Gastroesophageal sphincter (tissue), 4 donors: ENCODE data around the gene ANKS4B. TPM values are rescaled to one million over a fixed set of nuclear protein-coding genes. Genes with fewer than 3 reads are reported as not detected.
"Not testable (repeated sequence)": the region's sequence is repeated elsewhere in the genome, so short reads cannot be mapped to it uniquely, and the experiment has no call there.

Experiments
- ATAC-seq: fragments of 150-250 bp; one replicate; pipeline ENCODE4 v1.9.1; 2016; ENCODE audit warnings: mild to moderate bottlenecking, moderate library complexity
- H3K27ac ChIP-seq, 4 donors: fragments of 200-600 bp; sonication (generic) in 3 of 4; 1 replicate in 3 of 4; 2 replicates in 1 of 4; pipeline ENCODE4 v1.5.1; 2016 to 2019
- H3K27me3 ChIP-seq: fragments of 200-600 bp; sonication (generic); one replicate; pipeline ENCODE4 v1.5.1; 2019
- H3K36me3 ChIP-seq, 2 donors: fragments of 200-600 bp; sonication (generic); one replicate each; pipeline ENCODE4 v1.5.1; 2019; ENCODE audit warnings: control low read depth in 1 of 2
- H3K4me1 ChIP-seq, 3 donors: fragments of 200-600 bp; sonication (generic); 1 replicate in 2 of 3; 2 replicates in 1 of 3; pipeline ENCODE4 v1.5.1; 2016 to 2019; ENCODE audit warnings: control low read depth in 2 of 3
- H3K4me3 ChIP-seq, 2 donors: fragments of 200-600 bp; sonication (generic); one replicate each; pipeline ENCODE4 v1.5.1; 2019; ENCODE audit warnings: mild to moderate bottlenecking in 1 of 2, moderate library complexity in 1 of 2
- H3K9me3 ChIP-seq, 3 donors: fragments of 200-600 bp; sonication (generic); one replicate each; pipeline ENCODE4 v1.5.1; 2017 to 2019; ENCODE audit warnings: control low read depth in 2 of 3
- CTCF ChIP-seq, 4 experiments: fragments of 200-600 bp in 2 of 4; fragments of 450-650 bp in 2 of 4; sonication (generic) in 1 of 4; IDR thresholded peaks; one replicate each; pipeline ENCODE4 v1.5.1; 2017 to 2019; ENCODE audit warnings: antibody characterized with exemption in 4 of 4, mild to moderate bottlenecking in 2 of 4, moderate library complexity in 2 of 4
- EP300 ChIP-seq: sonication (generic); formaldehyde crosslinking; IDR thresholded peaks from one replicate; pipeline ENCODE4 v1.6.1; 2017; ENCODE audit warnings: antibody characterized with exemption, mild to moderate bottlenecking
- POLR2A ChIP-seq, 2 donors: fragments of 450-650 bp; IDR thresholded peaks; one replicate each; pipeline ENCODE4 v1.6.1; 2017; ENCODE audit warnings: antibody characterized with exemption in 2 of 2, mild to moderate bottlenecking in 2 of 2, moderate library complexity in 1 of 2
- POLR2AphosphoS5 ChIP-seq: sonication (generic); formaldehyde crosslinking; IDR thresholded peaks from one replicate; pipeline ENCODE4 v1.6.1; 2017; ENCODE audit warnings: antibody characterized with exemption
- WGBS, 2 donors: methylation state at CpG; one replicate each; pipeline ENCODE4 v1.1.5; 2018; ENCODE audit warnings: low coverage in 1 of 2; 5-methylcytosine and 5-hydroxymethylcytosine counted together
- total RNA-seq, 4 donors: library from RNA; depleted of rRNA; stranded (reverse); fragments of >200 nt; gene quantifications; one replicate each; pipeline ENCODE4 v1.1.0, GENCODE V29; 2016

ANKS4B gene
- total RNA-seq, 4 donors from 2014 or later: not detected

GRCh38 chr16:21194771-21195301 lies 38.7 kb upstream of the ANKS4B start:
- no peaks in the 10 kb centered on the region for H3K9me3 ChIP-seq
- H3K36me3 ChIP-seq: no peaks in the 10 kb centered on the region
- no peak overlapping the region for H3K4me3 ChIP-seq
- WGBS, 2 donors: 40 to 43% methylated on average over 4 to 5 of the region's 6 CpGs
- H3K4me1 ChIP-seq: no peaks in the 10 kb centered on the region
- TF ChIP-seq POLR2A (IDR thresholded peaks at IDR 0.05) (no peak), CTCF (IDR thresholded peaks at IDR 0.05) (no peak), POLR2AphosphoS5 (no peak), EP300 (no peak)
- no peak for ATAC-seq
- peaks cover 5% of the 10 kb centered on the region for H3K27me3 ChIP-seq
- no peak overlapping the region for H3K27ac ChIP-seq

GRCh38 chr16:21195330-21195729 lies 38.2 kb upstream of the ANKS4B start:
- H3K27me3 ChIP-seq, H3K36me3 ChIP-seq, H3K27ac ChIP-seq, ATAC-seq, H3K4me1 ChIP-seq, H3K9me3 ChIP-seq, H3K4me3 ChIP-seq: not testable (repeated sequence)
- WGBS, 2 donors: 90 to 100% methylated on average over 2 to 4 of the region's 8 CpGs

- ATAC-seq: no peak
- 80% methylated on average over 1 of the region's 1 CpG; no CpG with 5 or more reads in 1 of the 2 donors for WGBS, 2 donors
Observed at GRCh38 chr16:21197112-21197511, 36.4 kb upstream of the ANKS4B start.

GRCh38 chr16:21197621-21198020 lies 35.9 kb upstream of the ANKS4B start:
- H3K27ac ChIP-seq: no peak overlapping the region
- ATAC-seq: no peak
- no peak overlapping the region for H3K4me3 ChIP-seq
- TF ChIP-seq POLR2A (IDR thresholded peaks at IDR 0.05) (no peak), POLR2AphosphoS5 (no peak), CTCF (IDR thresholded peaks at IDR 0.05) (no peak), EP300 (no peak)
- H3K9me3 ChIP-seq: no peaks in the 10 kb centered on the region
- H3K27me3 ChIP-seq: peaks cover 14% of the 10 kb centered on the region
- H3K4me1 ChIP-seq: no peaks in the 10 kb centered on the region
- WGBS, 2 donors: 60% methylated on average over 2 to 3 of the region's 3 CpGs
- no peaks in the 10 kb centered on the region for H3K36me3 ChIP-seq

More at GRCh38 chr16:21197112-21197511, 36.4 kb upstream of the ANKS4B start:
- Histone ChIP-seq H3K4me1 (no peaks in the 10 kb centered on the region), H3K9me3 (no peaks in the 10 kb centered on the region), H3K36me3 (no peaks in the 10 kb centered on the region), H3K27me3 (peaks cover 14% of the 10 kb centered on the region), H3K27ac (no peak overlapping the region), H3K4me3 (no peak overlapping the region)
- no peak for TF ChIP-seq CTCF (IDR thresholded peaks at IDR 0.05)
- no peak for TF ChIP-seq EP300
- no peak for TF ChIP-seq POLR2A (IDR thresholded peaks at IDR 0.05)
- no peak for TF ChIP-seq POLR2AphosphoS5

GRCh38 chr16:21199607-21200218 lies 33.8 kb upstream of the ANKS4B start:
- H3K9me3 ChIP-seq: no peaks in the 10 kb centered on the region
- TF ChIP-seq POLR2AphosphoS5 (no peak), CTCF (IDR thresholded peaks at IDR 0.05) (no peak), POLR2A (IDR thresholded peaks at IDR 0.05) (no peak), EP300 (no peak)
- H3K36me3 ChIP-seq: no peaks in the 10 kb centered on the region
- ATAC-seq: no peak
- no peak overlapping the region for H3K27ac ChIP-seq
- no peaks in the 10 kb centered on the region for H3K4me1 ChIP-seq
- 74 to 82% methylated on average over 4 to 5 of the region's 5 CpGs for WGBS, 2 donors
- H3K4me3 ChIP-seq: no peak overlapping the region
- H3K27me3 ChIP-seq: peaks cover 14% of the 10 kb centered on the region
